C4-2B (cell line): ENCODE results near the gene ZNRD2.

Source experiments
- CTCF ChIP-seq: fragments of 450-650 bp; conservative IDR thresholded peaks from 2 replicates; pipeline ENCODE4 v1.5.1; 2017; ENCODE audit warnings: mild to moderate bottlenecking
- ZFX ChIP-seq: fragments of 450-650 bp; IDR thresholded peaks from 2 replicates; pipeline ENCODE4 v1.6.1; 2017

DNA sequence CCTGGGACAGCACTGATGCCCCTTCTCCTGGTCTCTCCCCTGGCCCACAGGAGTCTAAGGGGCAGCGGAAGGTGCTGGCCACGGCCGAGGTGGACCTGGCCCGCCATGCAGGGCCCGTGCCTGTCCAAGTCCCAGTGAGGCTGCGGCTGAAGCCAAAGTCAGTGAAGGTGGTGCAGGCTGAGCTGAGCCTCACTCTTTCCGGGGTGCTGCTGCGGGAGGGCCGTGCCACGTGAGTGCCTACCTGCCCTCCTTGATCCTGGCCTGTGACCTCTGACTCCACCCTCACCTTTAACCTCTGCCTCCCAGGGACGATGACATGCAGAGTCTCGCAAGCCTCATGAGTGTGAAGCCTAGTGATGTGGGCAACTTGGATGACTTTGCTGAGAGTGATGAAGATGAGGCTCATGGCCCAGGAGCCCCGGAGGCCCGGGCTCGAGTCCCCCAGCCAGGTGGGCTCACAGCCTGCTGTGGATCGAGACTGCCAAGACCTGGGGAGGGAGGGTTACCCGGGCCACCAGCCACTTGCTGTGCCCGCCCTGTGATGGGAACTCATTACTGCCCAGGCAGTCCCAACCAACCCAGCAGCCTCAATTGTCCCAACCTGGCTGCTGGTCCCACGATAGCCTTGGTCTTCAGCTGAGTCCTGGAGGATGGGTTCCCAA, 9.9 kb downstream of the ZNRD2 start:
- no peak for TF ChIP-seq CTCF
- TF ChIP-seq ZFX, result no peak
